Adrenal gland (tissue), 12 donors: ENCODE data around the gene VEZT. TPM values are rescaled to one million over a fixed set of nuclear protein-coding genes. Genes with fewer than 3 reads are reported as not detected.

Source experiments
- DNase-seq, 7 donors: peaks; one replicate each; pipeline ENCODE4 v3.0.0-alpha.2; 2019 to 2020
- H3K27ac ChIP-seq, 5 donors: fragments of 200-600 bp; sonication (generic) in 4 of 5; 1 replicate in 3 of 5; 2 replicates in 2 of 5; pipeline versions ENCODE4 v1.5.1 to v1.8.0; 2016 to 2020; ENCODE audit warnings: mild to moderate bottlenecking in 1 of 5
- H3K27me3 ChIP-seq: fragments of 200-600 bp; 2 replicates; pipeline ENCODE4 v1.8.0; 2021
- H3K36me3 ChIP-seq, 2 donors: fragments of 200-600 bp; replicated peaks in 1 of 2; 1 replicate in 1 of 2; 2 replicates in 1 of 2; pipeline versions ENCODE4 v1.5.1 to v1.8.0; 2018 to 2022
- H3K4me1 ChIP-seq, 2 donors: fragments of 200-600 bp; replicated peaks in 1 of 2; 1 replicate in 1 of 2; 2 replicates in 1 of 2; pipeline versions ENCODE4 v1.5.1 to v1.8.0; 2018 to 2021
- H3K4me3 ChIP-seq, 4 donors: fragments of 200-600 bp; sonication (generic) in 3 of 4; one replicate each; pipeline ENCODE4 v1.5.1; 2016 to 2018
- H3K9me3 ChIP-seq, 3 donors: fragments of 200-600 bp; sonication (generic) in 1 of 3; replicated peaks in 1 of 3; 1 replicate in 2 of 3; 2 replicates in 1 of 3; pipeline versions ENCODE4 v1.5.1 to v1.8.0; 2016 to 2021
- POLR2A ChIP-seq, 2 donors: fragments of 450-650 bp; IDR thresholded peaks; one replicate each; pipeline ENCODE4 v1.6.1; 2017; ENCODE audit warnings: antibody characterized with exemption in 2 of 2, mild to moderate bottlenecking in 2 of 2, moderate library complexity in 1 of 2
- WGBS, 4 donors: extraction: QIAGEN DNeasy Blood & Tissue Kit in 2 of 4; methylation state at CpG; one replicate each; pipeline versions ENCODE4 v1.1.5 to v1.1.7; 2013 to 2017; 5-methylcytosine and 5-hydroxymethylcytosine counted together
- intact Hi-C, 2 donors: fragments of 100-400 bp; cut with DNase I; formaldehyde crosslinking; loops; one replicate each; pipeline versions ENCODE4 v1.14.1 to v1.15.0; 2022 to 2023
- polyA plus RNA-seq, 3 donors: library from polyadenylated mRNA; stranded (reverse); fragments of 200-250 nt in 2 of 3; fragments of 350-450 nt in 1 of 3; fragmentation: Illumina TruSeq in 1 of 3; extraction: RNeasy Lipid Tissue Mini Kit (QIAGEN cat#74804) in 1 of 3; gene quantifications; one replicate each; pipeline ENCODE4 v1.2.3, GENCODE V29; 2013 to 2014
- total RNA-seq, 9 donors: library from RNA; depleted of rRNA in 4 of 9; stranded (reverse); fragments of >200 nt in 4 of 9; fragments of 120-200 nt in 1 of 9; fragmentation: NEBNext Ultra II Directional in 1 of 9; extraction: Animal tissue kit (Norgen Biotek cat#: 25700) in 1 of 9; gene quantifications; one replicate each; pipeline versions ENCODE4 v1.1.0 to v1.2.4, GENCODE V29; 2013 to 2023
- TF ChIP-seq, protein P1 (sequence below), 6 experiments: fragments of 450-650 bp in 4 of 6; fragments of 200-600 bp in 2 of 6; sonication (generic) in 1 of 6; IDR thresholded peaks; 1 replicate in 5 of 6; 2 replicates in 1 of 6; pipeline versions ENCODE4 v1.5.1 to v1.8.0; 2016 to 2021; ENCODE audit warnings: antibody characterized with exemption in 6 of 6, mild to moderate bottlenecking in 2 of 6, moderate library complexity in 1 of 6
- donor health status: healthy with polysubstance abuse.
- donor health status: Bipolar disorder and iron deficiency.
- donor health status: DM: yes; HTN: yes; CAD: no.
- donor health status: DM: no; HTN: no; CAD: no.
- donor health status: DM: no; HTN: no; CAD: no.
- donor health status: DM: yes; HTN: yes; CAD: no.

Gene VEZT
- total and polyA plus RNA-seq, 12 donors, result 34.8 to 189 (median 88.3) TPM

DNA sequence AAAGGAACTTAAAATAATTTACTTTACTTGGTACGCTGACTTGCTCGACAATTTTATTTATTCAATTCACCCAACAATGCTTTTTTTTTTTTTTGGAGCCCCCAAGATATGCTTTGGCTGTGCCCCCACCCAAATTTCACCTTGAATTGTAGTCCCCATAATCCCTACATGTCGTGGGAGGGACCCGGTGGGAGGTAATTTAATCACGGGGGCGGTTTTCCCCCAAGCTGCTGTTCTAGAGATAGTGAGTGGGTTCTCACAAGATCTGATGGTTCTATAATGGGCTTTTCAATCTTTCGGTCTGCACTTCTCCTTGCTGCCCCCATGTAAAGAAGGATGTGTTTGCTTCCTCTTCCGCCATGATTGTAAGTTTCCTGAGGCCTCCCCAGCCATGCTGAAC lies 10.7 kb upstream of the VEZT start:
- TF ChIP-seq, protein P1, sequence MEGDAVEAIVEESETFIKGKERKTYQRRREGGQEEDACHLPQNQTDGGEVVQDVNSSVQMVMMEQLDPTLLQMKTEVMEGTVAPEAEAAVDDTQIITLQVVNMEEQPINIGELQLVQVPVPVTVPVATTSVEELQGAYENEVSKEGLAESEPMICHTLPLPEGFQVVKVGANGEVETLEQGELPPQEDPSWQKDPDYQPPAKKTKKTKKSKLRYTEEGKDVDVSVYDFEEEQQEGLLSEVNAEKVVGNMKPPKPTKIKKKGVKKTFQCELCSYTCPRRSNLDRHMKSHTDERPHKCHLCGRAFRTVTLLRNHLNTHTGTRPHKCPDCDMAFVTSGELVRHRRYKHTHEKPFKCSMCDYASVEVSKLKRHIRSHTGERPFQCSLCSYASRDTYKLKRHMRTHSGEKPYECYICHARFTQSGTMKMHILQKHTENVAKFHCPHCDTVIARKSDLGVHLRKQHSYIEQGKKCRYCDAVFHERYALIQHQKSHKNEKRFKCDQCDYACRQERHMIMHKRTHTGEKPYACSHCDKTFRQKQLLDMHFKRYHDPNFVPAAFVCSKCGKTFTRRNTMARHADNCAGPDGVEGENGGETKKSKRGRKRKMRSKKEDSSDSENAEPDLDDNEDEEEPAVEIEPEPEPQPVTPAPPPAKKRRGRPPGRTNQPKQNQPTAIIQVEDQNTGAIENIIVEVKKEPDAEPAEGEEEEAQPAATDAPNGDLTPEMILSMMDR (IDR thresholded peaks at IDR 0.05), result no peak
- no peak for TF ChIP-seq POLR2A (IDR thresholded peaks at IDR 0.05)
- DNase-seq, result no peak
- H3K4me3 ChIP-seq, result no peak overlapping the region
- intact Hi-C loops, result no loop called here
- H3K9me3 ChIP-seq, result no peaks in the 10 kb centered on the region
- peaks cover 39 to 51% of the 10 kb centered on the region in 2 donors for H3K4me1 ChIP-seq
- H3K27ac ChIP-seq, result peak overlapping the region in 3 of 5 donors; percentile 13 to 86 (median 85)
- no peaks in the 10 kb centered on the region for H3K27me3 ChIP-seq
- no peaks in the 10 kb centered on the region for H3K36me3 ChIP-seq
- WGBS, 4 donors, result 93 to 96% (median 94%) methylated on average over 8 of the region's 8 CpGs

DNA sequence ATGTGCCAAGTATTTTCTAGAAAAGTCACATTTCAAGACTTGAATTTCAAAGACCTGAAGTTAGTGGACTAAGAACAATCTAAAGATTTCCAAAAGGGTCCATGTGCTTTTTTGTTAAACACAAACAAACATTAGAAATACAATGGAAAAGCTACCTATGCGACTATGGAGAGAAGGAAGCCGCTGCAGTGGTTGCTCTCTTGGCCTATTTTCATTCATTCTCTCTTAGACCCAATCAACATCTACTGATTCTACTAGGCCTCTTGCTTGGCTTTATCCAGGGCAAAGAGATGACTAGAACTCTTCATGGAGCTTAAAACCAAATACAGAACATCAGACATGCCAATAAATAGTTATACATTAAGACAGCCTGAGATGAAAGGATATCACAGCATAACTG lies 10.2 kb upstream of the VEZT start:
- Histone ChIP-seq H3K36me3 (no peaks in the 10 kb centered on the region), H3K27ac (no peak overlapping the region), H3K4me1 (peaks cover 37 to 50% of the 10 kb centered on the region in 2 donors), H3K9me3 (no peaks in the 10 kb centered on the region), H3K4me3 (no peak overlapping the region), H3K27me3 (no peaks in the 10 kb centered on the region)
- 89 to 92% (median 90%) methylated on average over 2 of the region's 2 CpGs for WGBS, 4 donors
- no peak for DNase-seq
- intact Hi-C loops, result no loop called here
- TF ChIP-seq, protein P1 (IDR thresholded peaks at IDR 0.05), result no peak
- no peak for TF ChIP-seq POLR2A (IDR thresholded peaks at IDR 0.05)

DNA sequence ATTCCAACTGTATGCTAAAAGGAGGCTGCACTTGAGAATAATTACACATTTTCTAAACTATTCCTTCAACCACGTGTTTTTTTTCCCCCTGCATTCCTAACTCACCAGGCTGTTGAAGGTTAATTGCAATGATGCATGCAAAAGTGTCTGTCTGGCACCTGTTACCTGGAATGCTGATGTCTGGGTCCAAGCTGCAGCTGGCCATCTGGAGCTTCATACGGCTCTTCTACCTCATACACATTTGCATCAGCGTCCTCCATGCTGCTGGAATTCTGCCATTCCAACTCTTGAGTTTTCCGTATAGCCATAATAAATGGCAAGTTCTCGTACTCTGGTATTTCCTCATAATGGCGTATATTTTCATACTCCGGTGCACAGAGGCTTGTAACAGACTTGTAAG lies 8.9 kb upstream of the VEZT start:
- DNase-seq, result no peak
- Histone ChIP-seq H3K36me3 (no peaks in the 10 kb centered on the region), H3K9me3 (no peaks in the 10 kb centered on the region), H3K4me3 (no peak overlapping the region), H3K27me3 (no peaks in the 10 kb centered on the region), H3K4me1 (peaks cover 26 to 42% of the 10 kb centered on the region in 2 donors), H3K27ac (no peak overlapping the region)
- 87 to 98% (median 89%) methylated on average over 7 of the region's 7 CpGs for WGBS, 4 donors
- no peak for TF ChIP-seq POLR2A (IDR thresholded peaks at IDR 0.05)
- TF ChIP-seq, protein P1 (IDR thresholded peaks at IDR 0.05), result no peak
- intact Hi-C loops, result no loop called here

DNA sequence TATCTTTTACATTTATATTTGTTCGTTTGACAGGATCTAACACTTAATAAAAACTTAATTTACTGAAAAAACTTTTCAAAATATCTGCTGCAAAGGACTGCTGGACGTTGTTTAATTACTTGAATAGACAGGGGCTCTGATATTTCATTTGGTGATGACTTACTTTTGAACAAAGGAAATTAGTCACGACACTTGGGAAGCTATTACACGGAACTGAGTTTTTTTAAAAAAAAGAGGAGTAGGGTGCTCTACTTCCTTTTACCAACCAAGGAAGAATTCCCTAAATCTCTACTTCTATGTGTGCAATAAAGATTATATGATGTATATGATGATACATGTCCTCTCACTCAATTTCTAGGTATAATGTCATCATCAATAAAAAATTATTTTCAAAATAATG lies 5.0 kb upstream of the VEZT start:
- no peak overlapping the region for H3K27ac ChIP-seq
- H3K9me3 ChIP-seq, result no peaks in the 10 kb centered on the region
- H3K4me1 ChIP-seq, result peaks cover 0 to 32% of the 10 kb centered on the region in 2 donors
- intact Hi-C loops, result loop anchor here (10.0 kb wide), 3 partner anchors 48 to 122 kb away; no protein-coding TSS in a partner anchor
- no peak overlapping the region for H3K4me3 ChIP-seq
- TF ChIP-seq, protein P1 (IDR thresholded peaks at IDR 0.05), result no peak
- no peak for TF ChIP-seq POLR2A (IDR thresholded peaks at IDR 0.05)
- 66 to 78% (median 70%) methylated on average over 4 of the region's 4 CpGs for WGBS, 4 donors
- DNase-seq, result no peak
- no peaks in the 10 kb centered on the region for H3K27me3 ChIP-seq
- no peaks in the 10 kb centered on the region for H3K36me3 ChIP-seq
